Activated CD4-positive, CD25-positive, alpha-beta regulatory T cell treated with anti-CD3 and anti-CD28 coated beads, Interleukin-2, amount 50 U/mL, for 24 hours (primary cell): ENCODE data around the gene METRNL.
"Not testable (repeated sequence)": the region's sequence is repeated elsewhere in the genome, so short reads cannot be mapped to it uniquely, and the experiment has no call there.

Experiments
- ATAC-seq, 2 donors: fragments of 150-1000 bp; cut with Tn5 transposase; one replicate each; pipeline ENCODE4 v1.10.0; 2021; ENCODE audit warnings: mild to moderate bottlenecking in 1 of 2, moderate library complexity in 1 of 2

The METRNL gene

DNA sequence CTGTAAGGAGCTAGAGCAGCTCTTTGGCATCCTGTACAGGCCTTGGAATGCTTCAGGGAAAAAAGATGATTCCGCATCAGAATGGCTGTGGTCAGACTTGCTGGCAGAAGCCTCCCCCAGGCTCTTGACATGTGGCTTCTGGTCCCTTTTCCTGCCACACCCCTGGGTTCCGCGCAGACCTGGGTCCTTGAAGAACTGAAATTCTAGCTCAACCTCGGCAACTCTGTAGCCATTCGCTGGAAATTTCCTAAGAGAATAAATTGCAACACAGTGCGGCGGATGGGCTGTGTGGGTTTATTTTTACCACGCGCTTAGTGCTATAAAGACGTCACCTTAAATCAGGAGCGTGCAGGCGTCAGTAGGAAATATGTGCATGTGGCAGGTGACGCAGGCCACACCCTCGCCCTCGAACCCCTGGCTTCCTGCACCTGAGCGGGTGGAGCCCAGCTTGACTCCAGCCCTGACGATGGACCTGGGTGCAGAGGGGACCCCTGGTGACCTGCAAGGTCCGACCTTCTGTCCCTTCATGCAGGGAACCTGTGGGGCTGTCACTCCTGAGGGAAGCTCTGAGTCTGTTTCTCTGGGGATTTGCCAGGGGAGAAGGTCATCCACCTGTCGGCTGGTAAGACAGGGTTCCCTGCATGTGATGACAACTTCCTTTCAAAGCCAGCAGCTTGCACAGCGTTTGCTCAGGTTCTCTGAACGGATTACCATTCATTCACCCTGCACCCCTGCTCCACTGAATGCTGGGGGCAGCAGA, 46.3 kb downstream of the METRNL start:
- no peak for ATAC-seq

- ATAC-seq, result no peak
Measured at GRCh38 chr17:83126275-83126811, 46.9 kb downstream of the METRNL start.

GRCh38 chr17:83127431-83128160, 48.2 kb downstream of the METRNL start:
- ATAC-seq, result no peak

GRCh38 chr17:83128306-83129240, 49.2 kb downstream of the METRNL start:
- ATAC-seq, result no peak

- ATAC-seq, result no peak
Measured at GRCh38 chr17:83129676-83130075, 50.3 kb downstream of the METRNL start.

- no peak for ATAC-seq
Measured at GRCh38 chr17:83131401-83132011, 52.1 kb downstream of the METRNL start.

GRCh38 chr17:83132251-83133081, 53.1 kb downstream of the METRNL start:
- no peak for ATAC-seq

GRCh38 chr17:83133302-83134121, 54.1 kb downstream of the METRNL start:
- no peak for ATAC-seq

DNA sequence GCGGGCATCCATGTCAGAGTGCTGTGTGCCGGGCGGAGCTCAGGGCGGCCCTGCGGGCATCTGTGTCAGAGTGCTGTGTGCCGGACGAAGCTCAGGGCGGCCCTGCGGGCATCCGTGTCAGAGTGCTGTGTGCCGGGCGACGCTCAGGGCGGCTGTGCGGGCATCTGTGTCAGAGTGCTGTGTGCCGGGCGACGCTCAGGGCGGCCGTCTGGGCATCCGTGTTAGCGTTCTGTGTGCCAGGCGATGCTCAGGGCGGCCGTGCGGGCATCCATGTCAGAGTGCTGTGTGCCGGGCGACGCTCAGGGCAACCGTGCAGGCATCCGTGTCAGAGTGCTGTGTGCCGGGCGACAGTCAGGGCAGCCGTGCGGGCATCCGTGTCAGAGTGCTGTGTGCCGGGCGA, 55.0 kb downstream of the METRNL start:
- ATAC-seq, result not testable (repeated sequence)

- ATAC-seq, result no peak
Measured at GRCh38 chr17:83135692-83136091, 56.3 kb downstream of the METRNL start.

GRCh38 chr17:83136156-83136555, 56.7 kb downstream of the METRNL start:
- no peak for ATAC-seq

GRCh38 chr17:83136931-83137330, 57.5 kb downstream of the METRNL start:
- ATAC-seq, result no peak

DNA sequence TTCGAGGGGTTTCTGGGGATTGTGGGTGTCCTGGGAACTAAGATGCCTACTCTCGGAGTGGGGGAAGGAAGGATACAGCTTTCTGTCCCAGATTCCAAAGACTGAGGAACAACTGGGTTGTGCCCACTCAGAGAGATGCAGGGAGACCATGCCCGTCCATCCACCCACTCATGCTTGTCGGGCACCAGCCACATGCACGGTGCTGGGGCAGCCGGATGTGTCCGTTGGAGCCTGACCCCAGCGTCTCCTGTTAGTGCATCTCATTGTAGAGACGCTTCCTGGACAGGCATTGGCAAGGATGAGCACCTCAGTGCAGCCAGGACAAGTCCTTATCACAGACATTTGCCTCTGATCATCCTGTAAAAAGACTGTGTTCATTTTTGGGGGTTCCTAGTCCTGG, 58.1 kb downstream of the METRNL start:
- ATAC-seq, result no peak

- no peak for ATAC-seq
Measured at GRCh38 chr17:83138820-83139219, 59.4 kb downstream of the METRNL start.

DNA sequence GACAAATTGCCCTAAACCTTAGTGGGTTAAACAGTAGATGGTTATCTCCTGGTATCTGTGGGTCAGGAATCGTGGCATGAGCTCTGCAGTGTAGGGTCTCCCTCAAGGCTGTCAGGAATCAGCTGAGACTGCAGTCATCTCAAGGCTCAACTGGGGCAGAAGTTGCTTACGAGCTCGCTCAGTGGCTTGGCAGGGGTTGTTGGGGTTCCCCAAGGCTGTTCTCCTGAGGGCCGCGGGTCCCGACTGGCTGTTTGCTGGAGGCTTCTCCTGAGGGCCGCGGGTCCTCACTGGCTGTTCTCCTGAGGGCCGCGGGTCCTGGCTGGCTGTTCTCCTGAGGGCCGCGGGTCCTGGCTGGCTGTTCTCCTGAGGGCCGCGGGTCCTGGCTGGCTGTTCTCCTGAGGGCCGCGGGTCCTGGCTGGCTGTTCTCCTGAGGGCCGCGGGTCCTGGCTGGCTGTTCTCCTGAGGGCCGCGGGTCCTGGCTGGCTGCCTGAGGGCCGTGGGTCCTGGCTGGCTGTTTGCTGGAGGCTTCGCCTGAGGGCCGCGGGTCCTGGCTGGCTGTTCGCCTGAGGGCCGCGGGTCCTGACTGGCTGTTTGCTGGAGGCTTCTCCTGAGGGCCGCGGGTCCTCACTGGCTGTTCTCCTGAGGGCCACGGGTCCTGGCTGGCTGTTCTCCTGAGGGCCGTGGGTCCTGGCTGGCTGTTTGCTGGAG, 60.3 kb downstream of the METRNL start:
- not testable (repeated sequence) for ATAC-seq

DNA sequence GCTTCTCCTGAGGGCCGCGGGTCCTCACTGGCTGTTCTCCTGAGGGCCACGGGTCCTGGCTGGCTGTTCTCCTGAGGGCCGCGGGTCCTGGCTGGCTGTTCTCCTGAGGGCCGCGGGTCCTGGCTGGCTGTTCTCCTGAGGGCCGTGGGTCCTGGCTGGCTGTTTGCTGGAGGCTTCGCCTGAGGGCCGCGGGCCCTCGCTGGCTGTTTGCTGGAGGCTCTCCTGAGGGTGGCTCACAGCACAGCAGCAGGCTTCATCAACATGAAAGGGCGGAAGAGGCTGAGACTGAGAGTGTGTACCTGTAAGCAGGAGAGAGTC, 60.8 kb downstream of the METRNL start:
- ATAC-seq, result not testable (repeated sequence)

- ATAC-seq, result no peak
Measured at GRCh38 chr17:83142619-83143018, 63.2 kb downstream of the METRNL start.

- no peak for ATAC-seq
Measured at GRCh38 chr17:83143817-83144231, 64.4 kb downstream of the METRNL start.
